Ecto neural progenitor cell (in vitro differentiated cells): ENCODE results near the gene TRIM52.
"Not testable (repeated sequence)": the region's sequence is repeated elsewhere in the genome, so short reads cannot be mapped to it uniquely, and the experiment has no call there.

Experiments
- DNase-seq: peaks from one replicate; pipeline ENCODE4 v3.0.0-alpha.2; 2018; ENCODE audit warnings: low spot score

TRIM52 gene

DNA sequence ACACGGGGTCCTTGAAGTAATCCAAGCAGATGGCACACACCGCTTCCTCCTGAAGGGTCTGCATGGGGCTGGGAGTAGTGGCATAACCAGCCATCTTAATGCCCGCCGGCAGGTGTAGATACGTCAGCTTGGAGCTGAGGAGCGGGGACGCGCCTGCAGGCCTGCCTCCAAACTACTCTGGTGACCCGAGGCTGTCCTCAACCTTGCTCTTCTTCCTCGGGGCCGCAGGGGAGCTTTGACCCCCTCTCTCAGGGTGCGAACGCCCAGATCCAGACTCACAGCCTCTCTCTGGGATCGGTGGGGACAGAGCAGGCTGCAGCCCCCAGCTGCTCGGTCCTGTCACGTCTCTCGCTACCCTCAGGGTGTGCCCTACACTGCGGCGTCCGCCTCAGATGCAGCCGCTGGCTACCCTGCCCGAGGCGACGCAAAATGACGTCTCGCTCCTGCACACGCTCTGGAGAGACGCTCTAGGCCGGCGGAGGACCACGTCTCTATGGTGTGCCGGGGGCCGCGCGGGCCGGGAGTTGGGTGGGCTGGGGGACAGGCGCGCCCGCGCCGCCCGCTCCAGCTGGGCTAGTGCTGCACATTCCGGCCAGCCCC lies at the start of gene TRIM52:
TSS of gene TRIM52 (minus strand) at position 424 of the 600 bp plus-strand sequence. CDS start at position 94, 330 bp downstream.
- peak; percentile 94 for DNase-seq

DNA sequence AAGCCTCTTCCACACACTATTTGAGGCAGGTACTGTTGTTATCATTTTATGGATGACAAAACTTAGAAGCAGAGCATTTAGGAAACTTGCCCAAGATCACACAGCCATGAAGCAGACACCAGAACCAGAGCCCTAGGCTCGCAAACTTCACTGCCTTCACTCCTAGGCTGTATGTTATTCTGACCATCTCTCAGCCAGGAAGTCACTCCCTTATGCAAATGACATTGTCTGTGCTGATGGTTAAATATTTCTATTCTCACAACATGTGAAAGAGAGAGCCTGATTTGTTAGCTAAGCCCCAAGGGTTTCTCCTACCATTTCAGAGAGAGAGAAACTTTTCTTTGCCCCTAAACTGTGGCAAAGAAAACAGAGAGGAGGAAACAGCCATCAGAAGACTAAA lies 26.4 kb upstream of the TRIM52 start:
- DNase-seq, result not testable (repeated sequence)

- not testable (repeated sequence) for DNase-seq
These were observed 25.2 kb upstream of the TRIM52 start for GRCh38 chr5:181285962-181286705.

- DNase-seq, result not testable (repeated sequence)
These were observed 23.2 kb upstream of the TRIM52 start for GRCh38 chr5:181283841-181284755.

GRCh38 chr5:181283347-181283746 lies 22.4 kb upstream of the TRIM52 start:
- no peak for DNase-seq

DNA sequence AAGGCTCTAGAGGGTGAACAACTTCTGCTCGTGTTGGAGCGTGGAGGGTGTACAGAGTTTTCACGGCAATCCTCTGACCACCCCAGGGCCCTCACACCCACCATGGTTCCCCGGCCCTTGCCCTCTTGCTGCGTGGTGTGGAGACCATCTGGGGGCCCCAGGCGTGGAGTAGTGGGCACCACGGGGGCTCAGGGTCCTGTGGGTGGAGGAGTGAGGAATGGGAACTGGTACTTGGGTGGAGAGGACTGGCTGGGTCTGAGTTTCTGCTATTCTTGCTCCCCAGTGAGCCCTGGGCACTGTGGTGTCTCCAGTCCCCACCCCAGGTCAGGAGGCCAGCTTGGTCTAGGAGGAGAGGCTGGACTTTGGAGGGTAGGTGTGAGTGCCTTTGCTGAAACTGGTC lies 21.9 kb upstream of the TRIM52 start:
- DNase-seq, result no peak

DNA sequence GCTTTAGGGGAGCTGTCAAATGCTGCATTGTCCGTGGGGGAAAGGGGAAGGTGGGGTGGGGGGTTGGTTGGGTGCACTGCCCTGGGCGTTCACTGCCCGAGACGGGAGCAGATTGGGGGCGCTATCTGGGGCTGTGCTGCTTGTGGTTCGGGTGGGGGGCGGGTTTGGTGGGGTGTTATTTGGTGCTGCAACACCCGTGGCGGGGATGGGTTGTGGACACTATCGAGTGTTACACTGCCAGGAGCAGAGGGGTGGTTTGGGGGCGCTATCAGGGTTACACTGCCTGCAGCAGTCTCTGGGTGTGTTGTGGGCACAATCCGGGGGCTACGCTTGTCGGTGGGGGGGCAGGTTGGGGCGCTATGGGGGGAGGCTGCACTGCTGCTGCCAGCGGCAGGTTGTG lies 21.5 kb upstream of the TRIM52 start:
- not testable (repeated sequence) for DNase-seq

DNA sequence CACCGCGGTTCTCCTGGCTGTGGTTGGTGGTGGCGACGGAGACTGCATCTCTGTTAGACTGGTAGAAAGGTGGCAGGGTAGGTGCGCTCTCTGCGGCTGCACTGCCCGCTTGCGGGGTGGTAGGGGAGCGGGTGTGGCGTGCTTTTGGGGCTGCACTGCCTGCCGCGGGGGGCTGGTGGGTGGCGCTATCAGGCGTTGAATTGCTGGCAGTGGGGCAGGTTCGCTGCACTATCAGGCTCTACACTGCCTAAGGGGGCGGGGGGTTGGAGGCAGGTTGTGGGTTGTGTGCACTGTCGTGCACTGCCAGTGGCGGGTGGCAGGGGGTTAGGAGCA lies 21.0 kb upstream of the TRIM52 start:
- DNase-seq, result no peak

- peak; percentile 93 for DNase-seq
These were observed 20.4 kb upstream of the TRIM52 start for GRCh38 chr5:181281077-181281983.

- no peak for DNase-seq
These were observed 19.4 kb upstream of the TRIM52 start for GRCh38 chr5:181280251-181280762.

DNA sequence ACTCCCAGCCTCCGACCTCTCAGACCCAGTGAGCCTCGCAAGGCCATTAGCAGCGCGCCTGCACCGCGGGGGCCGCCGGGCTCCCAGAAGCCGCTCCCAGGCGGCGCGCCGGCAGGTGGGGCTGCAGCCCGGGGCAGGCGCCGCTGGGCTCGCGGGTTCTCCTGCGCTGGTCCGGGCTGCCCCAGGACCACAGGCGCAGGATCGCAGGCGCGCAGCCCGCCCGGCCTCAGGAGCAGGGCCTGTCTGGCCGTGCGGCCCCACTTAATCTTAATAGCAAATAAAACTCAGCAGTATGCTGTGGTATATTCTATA lies 12.4 kb upstream of the TRIM52 start:
- DNase-seq, result peak; percentile 70

- DNase-seq, result no peak
These were observed 10.1 kb upstream of the TRIM52 start for GRCh38 chr5:181271081-181271480.

GRCh38 chr5:181267907-181268306 lies 7.0 kb upstream of the TRIM52 start:
- not testable (repeated sequence) for DNase-seq

- DNase-seq, result not testable (repeated sequence)
These were observed 6.5 kb upstream of the TRIM52 start for GRCh38 chr5:181267291-181267904.

DNA sequence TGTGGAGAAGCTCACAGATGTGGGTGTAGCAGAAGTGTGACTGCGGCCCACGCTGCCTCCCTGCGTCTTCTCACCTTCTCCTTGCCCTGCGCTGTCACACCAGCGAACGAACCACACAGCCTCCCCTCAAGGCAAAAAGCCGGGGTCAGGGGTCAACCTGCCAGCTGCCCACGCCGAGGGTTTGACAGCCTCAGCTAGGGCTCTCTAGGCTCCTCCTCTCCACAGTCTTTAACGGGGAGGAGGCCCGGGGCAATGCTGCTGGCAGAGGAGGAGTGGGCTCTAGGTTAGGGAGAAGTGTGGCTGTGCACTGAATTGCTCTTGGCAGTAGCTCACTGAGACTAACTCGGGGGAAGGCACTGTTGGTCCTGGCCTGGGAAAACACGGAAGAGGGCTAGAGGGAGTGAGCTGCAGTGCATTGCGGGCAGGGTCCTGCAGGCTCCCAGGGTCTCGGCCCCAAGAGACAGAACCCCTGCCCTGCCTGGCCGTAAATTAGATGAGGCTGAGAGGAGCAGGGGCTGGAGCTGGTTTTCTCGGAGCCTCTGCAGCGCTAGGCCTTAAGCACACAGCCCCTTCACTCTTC lies 4.2 kb upstream of the TRIM52 start:
- DNase-seq, result peak; percentile 77

GRCh38 chr5:181263633-181264032 lies 2.7 kb upstream of the TRIM52 start:
- DNase-seq, result no peak

DNA sequence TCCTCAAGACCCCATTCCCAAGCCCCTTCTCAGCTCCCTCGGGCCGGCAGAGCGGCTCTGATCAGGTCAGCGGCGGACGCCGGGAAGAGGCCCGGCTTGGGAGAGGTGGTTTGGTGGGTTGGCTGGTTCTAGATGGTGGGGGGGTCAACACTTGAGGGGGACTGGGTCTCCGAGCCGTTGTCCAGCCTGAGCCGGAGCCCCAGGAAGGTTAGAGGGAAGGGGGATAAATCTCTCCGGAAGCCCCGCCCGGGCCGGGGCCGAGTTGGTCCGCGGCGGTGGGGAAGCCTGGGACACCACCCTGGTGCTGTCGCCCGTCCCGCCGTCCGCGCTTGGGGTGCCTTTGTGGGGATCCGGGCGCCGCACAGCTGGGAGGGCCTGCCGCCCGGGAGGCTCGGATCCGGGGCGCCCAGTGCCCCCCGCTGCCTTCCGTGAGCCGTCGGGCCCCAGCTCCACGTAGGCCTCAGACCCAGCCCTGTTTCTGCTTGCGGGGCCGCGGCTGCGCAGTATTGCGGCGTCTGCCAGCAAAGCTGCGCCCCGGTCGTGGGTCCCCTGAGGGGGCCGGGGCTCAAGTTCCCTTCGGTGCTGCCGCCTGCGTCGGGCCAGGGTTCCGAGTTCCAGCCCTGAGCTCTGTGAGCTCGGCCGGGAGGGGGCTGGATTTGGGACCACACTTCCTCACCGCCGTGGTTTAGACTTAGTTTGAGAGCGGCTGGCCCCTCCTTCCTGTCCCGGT lies 542 bp upstream of the TRIM52 start:
- peak; percentile 77 for DNase-seq

GRCh38 chr5:181259974-181260719 lies 796 bp downstream of the TRIM52 start:
- no peak for DNase-seq

GRCh38 chr5:181259283-181259682 lies 1.7 kb downstream of the TRIM52 start:
- no peak for DNase-seq
